Stimulated activated naive B cell treated with anti-CD40 and anti-IgM and Interleukin-4, amounts not matched to agents 10 μg/mL and 1 μg/mL and 100 μg/mL, for 72 hours (primary cell): ENCODE results near the gene PKN3.
A peak's percentile ranks its signal among the peaks of the same experiment; 100 is the strongest.

Experiments
- ATAC-seq, 2 donors: fragments of 150-1000 bp; cut with Tn5 transposase; replicated peaks; 2 replicates each; pipeline ENCODE4 v1.10.0; 2021; ENCODE audit warnings: moderate library complexity in 1 of 2
- DNase-seq: peaks from one replicate; pipeline ENCODE4 v3.0.0; 2021
- H3K27ac Mint-ChIP-seq: one replicate; pipeline ENCODE4 v1.8.0; 2022; ENCODE audit warnings: mild to moderate bottlenecking, mixed read lengths
- H3K27me3 Mint-ChIP-seq, 2 donors: one replicate each; pipeline ENCODE4 v1.8.0; 2022; ENCODE audit warnings: mixed read lengths in 2 of 2
- H3K36me3 Mint-ChIP-seq, 2 donors: one replicate each; pipeline ENCODE4 v1.8.0; 2022; ENCODE audit warnings: mixed read lengths in 2 of 2, mild to moderate bottlenecking in 1 of 2
- H3K4me1 Mint-ChIP-seq, 2 donors: one replicate each; pipeline ENCODE4 v1.8.0; 2022; ENCODE audit warnings: mixed read lengths in 2 of 2, mild to moderate bottlenecking in 1 of 2
- H3K4me3 Mint-ChIP-seq, 2 donors: one replicate each; pipeline ENCODE4 v1.8.0; 2022; ENCODE audit warnings: mild to moderate bottlenecking in 2 of 2, mixed read lengths in 2 of 2, moderate library complexity in 1 of 2
- H3K9me3 Mint-ChIP-seq, 2 donors: one replicate each; pipeline ENCODE4 v1.8.0; 2022; ENCODE audit warnings: mixed read lengths in 2 of 2, mild to moderate bottlenecking in 1 of 2

PKN3 gene

DNA sequence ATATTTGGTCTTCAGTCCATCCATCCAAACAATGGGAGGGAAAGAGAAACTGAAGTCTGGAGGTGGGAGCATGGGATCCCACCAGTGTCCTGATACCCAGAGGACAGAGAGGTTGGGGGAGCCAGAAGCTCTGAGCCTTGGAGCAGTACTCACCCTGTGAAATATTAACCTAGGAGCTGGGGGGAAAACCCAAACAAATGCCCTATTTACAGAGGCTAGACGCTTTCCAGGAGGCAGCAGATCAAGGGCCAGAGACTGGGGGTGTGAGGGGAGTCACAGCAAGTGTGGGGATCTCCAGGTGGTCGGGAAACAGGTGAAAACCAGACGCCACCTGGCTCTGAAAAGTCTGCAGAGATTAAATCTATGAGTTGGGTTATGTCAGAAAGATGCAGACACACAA lies 63.2 kb downstream of the PKN3 start:
- peaks cover 43 to 71% of the 10 kb centered on the region in 2 donors for H3K4me1 Mint-ChIP-seq
- DNase-seq (no peak), ATAC-seq (peak; percentile 67 to 79)
- H3K9me3 Mint-ChIP-seq: no peaks in the 10 kb centered on the region
- H3K27ac Mint-ChIP-seq: peak overlapping the region; percentile 20
- peak overlapping the region in 1 of 2 donors; percentile 61 for H3K4me3 Mint-ChIP-seq
- H3K27me3 Mint-ChIP-seq: no peaks in the 10 kb centered on the region
- peaks cover 51 to 53% of the 10 kb centered on the region in 2 donors for H3K36me3 Mint-ChIP-seq

DNA sequence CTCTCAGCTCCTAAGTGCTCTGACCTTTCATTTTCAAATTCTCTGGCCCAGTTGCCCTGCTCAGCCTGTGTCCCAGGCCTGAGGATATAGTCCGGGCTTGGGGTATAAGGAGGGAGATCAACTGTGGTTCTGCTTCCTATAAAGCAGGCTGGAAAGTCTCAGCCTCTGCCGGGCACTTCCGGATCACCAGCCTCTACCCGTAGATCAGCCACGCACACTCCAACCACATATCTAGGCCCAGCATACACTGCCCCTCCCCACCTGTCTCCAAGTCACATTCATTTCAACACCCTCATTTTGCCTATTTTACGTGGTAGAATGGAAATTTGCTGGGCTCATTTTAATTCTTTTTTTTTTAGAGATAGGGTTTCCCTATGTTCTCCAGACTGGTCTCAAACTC lies 66.3 kb downstream of the PKN3 start:
- peak overlapping the region in 1 of 2 donors; percentile 92 for H3K4me3 Mint-ChIP-seq
- DNase-seq: no peak
- H3K4me1 Mint-ChIP-seq: peaks cover 42 to 78% of the 10 kb centered on the region in 2 donors
- ATAC-seq: no peak
- H3K9me3 Mint-ChIP-seq: no peaks in the 10 kb centered on the region
- H3K36me3 Mint-ChIP-seq: peaks cover 44 to 45% of the 10 kb centered on the region in 2 donors
- no peak overlapping the region for H3K27ac Mint-ChIP-seq
- no peaks in the 10 kb centered on the region for H3K27me3 Mint-ChIP-seq
